Transverse colon (tissue), 4 donors: Measurements from ENCODE around the gene HPS1. TPM values are rescaled to one million over a fixed set of nuclear protein-coding genes. Genes with fewer than 3 reads are reported as not detected.

Experiments used
- DNase-seq: peaks from one replicate; pipeline ENCODE4 v3.0.0-alpha.2; 2019
- H3K27ac ChIP-seq, 4 donors: fragments of 200-600 bp; sonication (generic); 2 replicates each; pipeline ENCODE4 v1.5.1; 2016 to 2018; ENCODE audit warnings: inconsistent platforms in 4 of 4
- H3K27me3 ChIP-seq: fragments of 200-600 bp; sonication (generic); 2 replicates; pipeline ENCODE4 v1.5.1; 2017; ENCODE audit warnings: inconsistent platforms
- H3K36me3 ChIP-seq, 4 donors: fragments of 200-600 bp; sonication (generic); 2 replicates each; pipeline ENCODE4 v1.5.1; 2017 to 2019; ENCODE audit warnings: inconsistent platforms in 4 of 4
- H3K4me1 ChIP-seq, 4 donors: fragments of 200-600 bp; sonication (generic); 2 replicates each; pipeline ENCODE4 v1.5.1; 2017 to 2020; ENCODE audit warnings: inconsistent platforms in 4 of 4
- H3K4me3 ChIP-seq, 4 donors: fragments of 200-600 bp; sonication (generic); 1 replicate in 1 of 4; 2 replicates in 3 of 4; pipeline versions ENCODE4 v1.5.1 to v1.6.1; 2017 to 2019; ENCODE audit warnings: inconsistent platforms in 4 of 4
- H3K9me3 ChIP-seq, 2 donors: fragments of 200-600 bp; sonication (generic); 2 replicates each; pipeline ENCODE4 v1.5.1; 2017 to 2019; ENCODE audit warnings: inconsistent platforms in 2 of 2
- EP300 ChIP-seq: sonication (generic); formaldehyde crosslinking; IDR thresholded peaks from one replicate; pipeline ENCODE4 v1.6.1; 2017; ENCODE audit warnings: antibody characterized with exemption, low read depth
- POLR2A ChIP-seq: fragments of 450-650 bp; IDR thresholded peaks from one replicate; pipeline ENCODE4 v1.6.1; 2016; ENCODE audit warnings: antibody characterized with exemption, mild to moderate bottlenecking, moderate library complexity
- POLR2AphosphoS5 ChIP-seq, 3 donors: sonication (generic); formaldehyde crosslinking; IDR thresholded peaks; one replicate each; pipeline ENCODE4 v1.6.1; 2016; ENCODE audit warnings: antibody characterized with exemption in 3 of 3
- WGBS, 2 donors: methylation state at CpG; one replicate each; pipeline ENCODE4 v1.1.5; 2018; ENCODE audit warnings: low coverage in 1 of 2; 5-methylcytosine and 5-hydroxymethylcytosine counted together
- in situ Hi-C, 4 donors: fragments of 200-750 bp; cut with MboI; loops; one replicate each; pipeline versions ENCODE4 v1.15.0 to v1.15.1; 2017; ENCODE audit warnings: low sequenced_read_pairs in 3 of 4, low pct_ligation_motif_present in 1 of 4, low pct_unique_long_range_greater_than_20kb in 1 of 4
- intact Hi-C: fragments of 100-400 bp; cut with DNase I; formaldehyde crosslinking; loops from one replicate; pipeline ENCODE4 v1.15.1; 2023; ENCODE audit warnings: low total_unique reads
- total RNA-seq, 4 donors: library from RNA; depleted of rRNA; stranded (reverse); fragments of >200 nt; gene quantifications; one replicate each; pipeline ENCODE4 v1.1.0, GENCODE V29; 2016
- TF ChIP-seq, protein P1 (sequence below), 5 experiments: fragments of 200-600 bp in 3 of 5; fragments of 450-650 bp in 2 of 5; sonication (generic) in 3 of 5; IDR thresholded peaks; 1 replicate in 2 of 5; 2 replicates in 3 of 5; pipeline ENCODE4 v1.5.1; 2016 to 2017; ENCODE audit warnings: antibody characterized with exemption in 5 of 5, inconsistent platforms in 3 of 5, mild to moderate bottlenecking in 2 of 5, moderate library complexity in 1 of 5

HPS1 gene
- total RNA-seq, 4 donors from 2014 or later: 62.9 to 160 (median 95.1) TPM

- 88 to 100% methylated on average over 2 of the region's 2 CpGs for WGBS, 2 donors
- intact Hi-C loops (no loop called here), in situ Hi-C loops (loop anchor here in 1 of 4 donors (25.0 kb wide), 1 partner anchor 209 kb away; no protein-coding TSS in a partner anchor)
- Histone ChIP-seq H3K9me3 (no peaks in the 10 kb centered on the region), H3K4me3 (no peak overlapping the region), H3K4me1 (no peaks in the 10 kb centered on the region), H3K36me3 (no peaks in the 10 kb centered on the region), H3K27ac (no peak overlapping the region), H3K27me3 (no peaks in the 10 kb centered on the region)
- TF ChIP-seq, protein P1, sequence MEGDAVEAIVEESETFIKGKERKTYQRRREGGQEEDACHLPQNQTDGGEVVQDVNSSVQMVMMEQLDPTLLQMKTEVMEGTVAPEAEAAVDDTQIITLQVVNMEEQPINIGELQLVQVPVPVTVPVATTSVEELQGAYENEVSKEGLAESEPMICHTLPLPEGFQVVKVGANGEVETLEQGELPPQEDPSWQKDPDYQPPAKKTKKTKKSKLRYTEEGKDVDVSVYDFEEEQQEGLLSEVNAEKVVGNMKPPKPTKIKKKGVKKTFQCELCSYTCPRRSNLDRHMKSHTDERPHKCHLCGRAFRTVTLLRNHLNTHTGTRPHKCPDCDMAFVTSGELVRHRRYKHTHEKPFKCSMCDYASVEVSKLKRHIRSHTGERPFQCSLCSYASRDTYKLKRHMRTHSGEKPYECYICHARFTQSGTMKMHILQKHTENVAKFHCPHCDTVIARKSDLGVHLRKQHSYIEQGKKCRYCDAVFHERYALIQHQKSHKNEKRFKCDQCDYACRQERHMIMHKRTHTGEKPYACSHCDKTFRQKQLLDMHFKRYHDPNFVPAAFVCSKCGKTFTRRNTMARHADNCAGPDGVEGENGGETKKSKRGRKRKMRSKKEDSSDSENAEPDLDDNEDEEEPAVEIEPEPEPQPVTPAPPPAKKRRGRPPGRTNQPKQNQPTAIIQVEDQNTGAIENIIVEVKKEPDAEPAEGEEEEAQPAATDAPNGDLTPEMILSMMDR (IDR thresholded peaks at IDR 0.05): no peak
- TF ChIP-seq POLR2AphosphoS5 (IDR thresholded peaks at IDR 0.05) (no peak), POLR2A (no peak), EP300 (no peak)
- DNase-seq: no peak
Observed at GRCh38 chr10:98453729-98454128, 7.0 kb upstream of the HPS1 start.

DNA sequence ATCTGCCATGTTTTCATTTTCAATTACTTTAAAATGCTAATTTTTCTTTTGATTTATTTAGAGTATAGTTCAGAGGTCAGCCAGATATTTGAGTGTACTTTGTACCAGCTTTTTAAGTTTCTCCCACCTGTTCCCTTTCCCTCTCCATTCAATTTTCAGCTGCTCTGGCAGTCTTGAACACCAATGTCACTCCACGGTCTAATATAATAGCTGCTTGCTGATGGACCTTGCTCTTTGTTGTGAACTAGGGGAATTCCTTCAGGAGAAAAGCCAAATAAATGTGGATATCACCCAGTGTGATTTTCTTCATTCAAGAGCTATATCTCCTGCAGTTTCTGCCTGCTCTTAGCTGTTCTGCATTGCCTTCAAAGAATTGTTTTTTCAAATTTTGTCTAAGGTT is 3.9 kb upstream of the HPS1 start:
- no peaks in the 10 kb centered on the region for H3K9me3 ChIP-seq
- in situ Hi-C loops (loop anchor here in 1 of 4 donors (25.0 kb wide), 1 partner anchor 212 kb away; no protein-coding TSS in a partner anchor), intact Hi-C loops (no loop called here)
- DNase-seq: no peak
- H3K36me3 ChIP-seq: no peaks in the 10 kb centered on the region
- no peaks in the 10 kb centered on the region for H3K27me3 ChIP-seq
- no peak overlapping the region for H3K27ac ChIP-seq
- 47 to 70% methylated on average over 1 of the region's 1 CpG for WGBS, 2 donors
- H3K4me1 ChIP-seq: peaks cover 3 to 12% (median 8%) of the 10 kb centered on the region in 4 donors
- H3K4me3 ChIP-seq: no peak overlapping the region
- no peak for TF ChIP-seq EP300
- TF ChIP-seq POLR2AphosphoS5 (IDR thresholded peaks at IDR 0.05): no peak
- TF ChIP-seq POLR2A: no peak

- no peak overlapping the region for H3K27ac ChIP-seq
- intact Hi-C loops (no loop called here), in situ Hi-C loops (no loop called here)
- no peaks in the 10 kb centered on the region for H3K27me3 ChIP-seq
- H3K4me1 ChIP-seq: peaks cover 5 to 19% (median 9%) of the 10 kb centered on the region in 4 donors
- no peaks in the 10 kb centered on the region for H3K36me3 ChIP-seq
- TF ChIP-seq, protein P1 (IDR thresholded peaks at IDR 0.05): no peak
- no peak for DNase-seq
- H3K4me3 ChIP-seq: no peak overlapping the region
- no peaks in the 10 kb centered on the region for H3K9me3 ChIP-seq
Observed at GRCh38 chr10:98449287-98449686, 2.6 kb upstream of the HPS1 start.

DNA sequence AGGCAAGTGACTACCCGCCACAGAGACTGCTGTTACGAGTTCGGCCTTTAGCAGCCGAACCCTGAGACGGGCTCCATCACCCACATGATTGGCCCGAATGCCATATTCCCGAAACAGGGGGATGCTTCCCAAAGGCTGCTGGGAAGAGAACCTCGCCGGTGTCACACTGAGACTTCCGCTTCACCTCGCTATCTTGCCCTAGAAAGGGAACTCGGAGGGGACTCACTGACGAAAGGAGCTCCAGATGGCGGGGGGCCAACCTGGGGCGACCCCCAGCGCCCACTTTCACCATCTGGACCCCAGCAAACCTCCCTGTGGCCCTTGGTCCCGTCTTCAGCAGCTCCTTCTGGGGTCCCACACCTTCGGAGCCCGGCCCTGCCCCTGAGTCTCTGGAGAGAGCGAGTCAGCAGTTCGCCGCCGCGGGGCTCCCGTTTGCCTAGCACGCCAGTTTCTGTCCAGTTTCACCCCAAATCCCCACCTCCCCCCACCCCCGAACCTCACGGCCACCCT is 529 bp downstream of the HPS1 start:
- Histone ChIP-seq H3K9me3 (no peaks in the 10 kb centered on the region), H3K36me3 (peaks cover 0 to 18% (median 0%) of the 10 kb centered on the region in 4 donors), H3K27ac (peak overlapping the region; percentile 89 to 97 (median 94)), H3K4me3 (peak overlapping the region; percentile 61 to 98 (median 95)), H3K4me1 (peaks cover 5 to 19% (median 9%) of the 10 kb centered on the region in 4 donors), H3K27me3 (no peaks in the 10 kb centered on the region)
- WGBS, 2 donors: 9 to 13% methylated on average over 3 to 28 of the region's 28 CpGs
- TF ChIP-seq POLR2A (no peak), POLR2AphosphoS5 (IDR thresholded peaks at IDR 0.05) (no peak), EP300 (no peak)
- TF ChIP-seq, protein P1 (IDR thresholded peaks at IDR 0.05): no peak
- peak; percentile 46 for DNase-seq
- intact Hi-C loops: no loop called here
- in situ Hi-C loops: no loop called here
